ENCODE measurements around the gene ADAMTS14.

DNA sequence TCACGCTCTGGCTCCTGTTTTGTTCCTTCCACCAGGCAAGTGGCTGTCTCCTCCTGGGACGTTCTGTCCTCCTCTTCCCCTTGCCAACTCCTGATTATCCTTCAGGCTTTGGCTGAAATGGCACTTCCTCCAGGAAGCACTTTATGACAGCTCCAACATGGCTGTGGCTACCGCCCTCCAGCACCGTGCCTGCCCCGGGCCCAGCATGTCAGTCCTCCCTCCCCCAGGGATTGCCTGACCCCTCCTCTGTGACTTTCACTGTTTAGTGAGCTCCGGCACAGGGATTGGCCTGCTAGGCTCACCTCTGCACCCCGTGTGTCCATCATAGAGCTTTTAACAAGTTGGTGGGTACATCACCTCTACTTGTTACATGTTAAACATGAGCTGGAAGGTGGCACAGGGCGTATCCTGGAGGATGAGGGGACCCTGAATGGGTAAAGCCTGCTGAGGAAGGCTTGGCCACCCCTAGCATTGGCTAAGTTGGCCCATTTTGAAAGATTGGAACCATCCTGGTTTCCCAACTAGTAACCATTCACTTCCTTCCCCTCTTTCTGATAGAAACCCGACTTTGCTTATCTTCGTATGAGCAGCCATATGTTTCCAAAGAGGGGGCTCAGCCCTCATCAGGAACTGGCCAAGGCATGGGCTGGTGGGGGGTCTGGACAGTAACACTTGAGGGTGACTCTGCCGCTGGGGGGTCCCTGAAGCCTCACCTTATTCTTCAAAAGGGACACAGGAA is 10.5 kb upstream of the ADAMTS14 start:
- TF ChIP-seq, protein P1, sequence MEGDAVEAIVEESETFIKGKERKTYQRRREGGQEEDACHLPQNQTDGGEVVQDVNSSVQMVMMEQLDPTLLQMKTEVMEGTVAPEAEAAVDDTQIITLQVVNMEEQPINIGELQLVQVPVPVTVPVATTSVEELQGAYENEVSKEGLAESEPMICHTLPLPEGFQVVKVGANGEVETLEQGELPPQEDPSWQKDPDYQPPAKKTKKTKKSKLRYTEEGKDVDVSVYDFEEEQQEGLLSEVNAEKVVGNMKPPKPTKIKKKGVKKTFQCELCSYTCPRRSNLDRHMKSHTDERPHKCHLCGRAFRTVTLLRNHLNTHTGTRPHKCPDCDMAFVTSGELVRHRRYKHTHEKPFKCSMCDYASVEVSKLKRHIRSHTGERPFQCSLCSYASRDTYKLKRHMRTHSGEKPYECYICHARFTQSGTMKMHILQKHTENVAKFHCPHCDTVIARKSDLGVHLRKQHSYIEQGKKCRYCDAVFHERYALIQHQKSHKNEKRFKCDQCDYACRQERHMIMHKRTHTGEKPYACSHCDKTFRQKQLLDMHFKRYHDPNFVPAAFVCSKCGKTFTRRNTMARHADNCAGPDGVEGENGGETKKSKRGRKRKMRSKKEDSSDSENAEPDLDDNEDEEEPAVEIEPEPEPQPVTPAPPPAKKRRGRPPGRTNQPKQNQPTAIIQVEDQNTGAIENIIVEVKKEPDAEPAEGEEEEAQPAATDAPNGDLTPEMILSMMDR (IDR thresholded peaks at IDR 0.05; ENCODE audit: insufficient read depth, low read depth, low read length) = no peak
- TF ChIP-seq EZH2 (IDR thresholded peaks at IDR 0.05; ENCODE audit: insufficient read depth, low read length) = no peak

Measured in astrocyte (in vitro differentiated cells and primary cell).